OCI-LY3 (cell line): ENCODE measurements around the gene OPN5.

ENCODE experiments used
- EZH2phosphoT487 ChIP-seq: fragments of 200-600 bp; shearing (Covaris generic); IDR thresholded peaks from 2 replicates; pipeline ENCODE4 v1.6.1; 2018; ENCODE audit warnings: antibody characterized with exemption, mixed run types, low read depth
- TF ChIP-seq, protein P1 (sequence below): fragments of 200-600, 300-600 bp; sonication (generic); IDR thresholded peaks from 2 replicates; pipeline ENCODE4 v1.5.1; 2014; ENCODE audit warnings: antibody characterized with exemption, low read length, low read depth

DNA sequence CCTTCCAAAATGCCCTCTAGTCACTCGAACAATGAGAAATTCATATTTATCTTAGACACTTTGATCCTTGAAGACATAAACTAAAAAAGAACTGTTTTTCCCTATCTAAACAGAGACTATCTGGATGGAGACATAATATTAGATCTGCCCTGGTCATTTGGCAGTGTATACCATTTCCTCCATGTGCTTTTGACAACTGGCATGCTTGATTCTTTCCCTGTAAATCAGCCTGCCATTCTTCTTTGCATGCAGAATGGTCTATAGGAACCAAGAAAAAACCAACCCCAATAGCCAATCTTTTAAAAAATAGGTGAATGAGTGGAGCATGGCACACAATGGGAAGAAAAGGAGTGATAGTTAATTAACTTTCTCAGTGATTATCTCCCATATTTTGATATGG lies 93.8 kb downstream of the OPN5 start:
- TF ChIP-seq, protein P1, sequence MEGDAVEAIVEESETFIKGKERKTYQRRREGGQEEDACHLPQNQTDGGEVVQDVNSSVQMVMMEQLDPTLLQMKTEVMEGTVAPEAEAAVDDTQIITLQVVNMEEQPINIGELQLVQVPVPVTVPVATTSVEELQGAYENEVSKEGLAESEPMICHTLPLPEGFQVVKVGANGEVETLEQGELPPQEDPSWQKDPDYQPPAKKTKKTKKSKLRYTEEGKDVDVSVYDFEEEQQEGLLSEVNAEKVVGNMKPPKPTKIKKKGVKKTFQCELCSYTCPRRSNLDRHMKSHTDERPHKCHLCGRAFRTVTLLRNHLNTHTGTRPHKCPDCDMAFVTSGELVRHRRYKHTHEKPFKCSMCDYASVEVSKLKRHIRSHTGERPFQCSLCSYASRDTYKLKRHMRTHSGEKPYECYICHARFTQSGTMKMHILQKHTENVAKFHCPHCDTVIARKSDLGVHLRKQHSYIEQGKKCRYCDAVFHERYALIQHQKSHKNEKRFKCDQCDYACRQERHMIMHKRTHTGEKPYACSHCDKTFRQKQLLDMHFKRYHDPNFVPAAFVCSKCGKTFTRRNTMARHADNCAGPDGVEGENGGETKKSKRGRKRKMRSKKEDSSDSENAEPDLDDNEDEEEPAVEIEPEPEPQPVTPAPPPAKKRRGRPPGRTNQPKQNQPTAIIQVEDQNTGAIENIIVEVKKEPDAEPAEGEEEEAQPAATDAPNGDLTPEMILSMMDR: no peak
- no peak for TF ChIP-seq EZH2phosphoT487
